ENCODE results near the gene CHAMP1.

CHAMP1 gene

DNA sequence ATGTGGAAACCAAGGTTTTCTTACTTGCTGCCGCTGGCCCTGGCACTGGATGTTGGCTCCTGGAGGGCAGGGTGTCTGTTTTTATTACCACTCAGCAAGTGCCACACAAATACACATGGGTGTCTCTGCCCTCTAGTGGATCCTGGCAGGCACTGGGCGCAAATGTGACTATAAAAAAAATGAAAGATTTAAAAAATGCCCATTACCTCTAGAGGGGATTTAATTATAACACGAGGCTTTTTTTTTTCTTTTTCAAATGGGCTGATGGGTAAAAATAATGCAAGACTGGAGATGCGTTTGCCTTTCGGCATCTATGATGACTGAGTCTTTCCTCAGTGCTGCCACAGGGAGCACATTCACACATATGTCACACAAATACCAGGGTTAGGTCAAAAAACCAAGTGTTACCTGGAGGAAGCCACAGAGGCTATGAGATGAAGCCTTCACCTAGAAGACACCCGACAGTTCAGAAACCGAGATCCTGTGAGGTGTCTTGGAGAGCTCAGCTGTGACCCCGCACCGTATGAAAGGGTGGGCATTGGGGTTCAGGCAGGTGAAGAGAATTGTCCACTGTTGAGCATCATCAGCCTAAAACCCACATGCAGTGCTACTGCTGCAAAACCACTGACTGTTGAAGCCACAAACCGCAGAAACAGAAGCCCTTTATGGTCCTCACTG is 25.7 kb downstream of the CHAMP1 start:
- TF ChIP-seq, protein P1, sequence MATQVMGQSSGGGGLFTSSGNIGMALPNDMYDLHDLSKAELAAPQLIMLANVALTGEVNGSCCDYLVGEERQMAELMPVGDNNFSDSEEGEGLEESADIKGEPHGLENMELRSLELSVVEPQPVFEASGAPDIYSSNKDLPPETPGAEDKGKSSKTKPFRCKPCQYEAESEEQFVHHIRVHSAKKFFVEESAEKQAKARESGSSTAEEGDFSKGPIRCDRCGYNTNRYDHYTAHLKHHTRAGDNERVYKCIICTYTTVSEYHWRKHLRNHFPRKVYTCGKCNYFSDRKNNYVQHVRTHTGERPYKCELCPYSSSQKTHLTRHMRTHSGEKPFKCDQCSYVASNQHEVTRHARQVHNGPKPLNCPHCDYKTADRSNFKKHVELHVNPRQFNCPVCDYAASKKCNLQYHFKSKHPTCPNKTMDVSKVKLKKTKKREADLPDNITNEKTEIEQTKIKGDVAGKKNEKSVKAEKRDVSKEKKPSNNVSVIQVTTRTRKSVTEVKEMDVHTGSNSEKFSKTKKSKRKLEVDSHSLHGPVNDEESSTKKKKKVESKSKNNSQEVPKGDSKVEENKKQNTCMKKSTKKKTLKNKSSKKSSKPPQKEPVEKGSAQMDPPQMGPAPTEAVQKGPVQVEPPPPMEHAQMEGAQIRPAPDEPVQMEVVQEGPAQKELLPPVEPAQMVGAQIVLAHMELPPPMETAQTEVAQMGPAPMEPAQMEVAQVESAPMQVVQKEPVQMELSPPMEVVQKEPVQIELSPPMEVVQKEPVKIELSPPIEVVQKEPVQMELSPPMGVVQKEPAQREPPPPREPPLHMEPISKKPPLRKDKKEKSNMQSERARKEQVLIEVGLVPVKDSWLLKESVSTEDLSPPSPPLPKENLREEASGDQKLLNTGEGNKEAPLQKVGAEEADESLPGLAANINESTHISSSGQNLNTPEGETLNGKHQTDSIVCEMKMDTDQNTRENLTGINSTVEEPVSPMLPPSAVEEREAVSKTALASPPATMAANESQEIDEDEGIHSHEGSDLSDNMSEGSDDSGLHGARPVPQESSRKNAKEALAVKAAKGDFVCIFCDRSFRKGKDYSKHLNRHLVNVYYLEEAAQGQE (IDR thresholded peaks at IDR 0.05; ENCODE audit: insufficient read depth in 1 of 2, low read depth in 2 of 2, low read length in 2 of 2) = no peak
- no peak for TF ChIP-seq TAF1 (IDR thresholded peaks at IDR 0.05; ENCODE audit: borderline replicate concordance, insufficient read depth, low read length)
- no peak for TF ChIP-seq FOXP2 (optimal IDR thresholded peaks at IDR 0.05; ENCODE audit: borderline replicate concordance, extremely low read depth, extremely low read length, insufficient read depth)
- no peak for TF ChIP-seq SIN3A (IDR thresholded peaks at IDR 0.05; ENCODE audit: borderline replicate concordance, insufficient read depth, low read length)
- TF ChIP-seq POLR2AphosphoS5 (IDR thresholded peaks at IDR 0.05; ENCODE audit: low read depth, low read length) = no peak

DNA sequence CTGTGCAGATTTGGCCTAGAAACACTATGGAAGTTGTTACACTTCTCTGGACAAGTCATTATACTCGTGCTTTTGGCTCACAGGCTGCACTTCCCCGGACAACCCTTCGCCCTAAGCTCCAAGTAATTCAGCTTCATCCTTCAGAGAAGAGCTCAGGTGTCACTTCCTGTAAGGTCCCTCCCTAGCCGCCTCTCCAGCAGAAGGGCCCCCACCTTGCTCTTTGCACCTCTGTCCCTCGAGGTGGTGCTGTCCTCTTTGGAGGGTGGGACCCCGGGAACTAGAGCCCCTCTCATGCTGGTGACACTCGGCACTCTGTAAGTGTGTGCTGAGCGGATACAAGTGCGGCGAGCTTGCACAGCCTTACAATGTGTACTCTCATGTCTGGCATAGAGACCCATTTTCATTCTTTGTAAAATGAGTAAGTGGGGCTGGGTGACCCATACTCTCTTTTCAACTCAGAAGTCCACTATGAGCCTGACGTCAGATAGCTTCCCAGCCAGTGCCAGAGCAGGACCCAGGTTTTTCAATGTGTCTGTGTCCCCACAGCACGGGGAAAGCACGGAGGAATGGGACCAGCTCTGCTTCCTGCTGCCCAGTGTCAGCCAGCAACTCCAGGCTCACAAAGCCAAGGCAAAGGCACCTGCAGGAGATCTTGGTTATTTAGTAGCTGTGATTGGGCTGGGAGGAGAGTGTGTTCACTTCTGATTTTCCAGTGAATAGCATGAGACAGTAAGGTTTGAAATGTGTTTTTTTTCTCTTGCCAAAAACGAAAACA is 26.9 kb downstream of the CHAMP1 start:
- TF ChIP-seq POLR2AphosphoS5 (IDR thresholded peaks at IDR 0.05; ENCODE audit: low read depth, low read length) (no peak), FOXP2 (optimal IDR thresholded peaks at IDR 0.05; ENCODE audit: borderline replicate concordance, extremely low read depth, extremely low read length, insufficient read depth) (no peak)
- TF ChIP-seq, protein P1 (IDR thresholded peaks at IDR 0.05; ENCODE audit: insufficient read depth in 1 of 2, low read depth in 2 of 2, low read length in 2 of 2) = no peak
